AG09309 (cell line): Measurements from ENCODE around the gene GPS1.

Source experiments
- DNase-seq: peaks from one replicate; pipeline ENCODE4 v3.0.0-alpha.2; 2010; ENCODE audit warnings: low read depth
- H3K4me3 ChIP-seq: 2 replicates; pipeline ENCODE4 v1.5.1; 2011; ENCODE audit warnings: mild to moderate bottlenecking, low read depth, low read length, moderate library complexity; ENCODE audit not compliant: control insufficient read depth
- TF ChIP-seq, protein P1 (sequence below): IDR thresholded peaks from 2 replicates; pipeline ENCODE4 v1.5.1; 2011; ENCODE audit warnings: mild to moderate bottlenecking, low read depth, low read length, inconsistent platforms; ENCODE audit not compliant: insufficient read depth, control insufficient read depth; ENCODE audit errors: missing control alignments

Gene GPS1

DNA sequence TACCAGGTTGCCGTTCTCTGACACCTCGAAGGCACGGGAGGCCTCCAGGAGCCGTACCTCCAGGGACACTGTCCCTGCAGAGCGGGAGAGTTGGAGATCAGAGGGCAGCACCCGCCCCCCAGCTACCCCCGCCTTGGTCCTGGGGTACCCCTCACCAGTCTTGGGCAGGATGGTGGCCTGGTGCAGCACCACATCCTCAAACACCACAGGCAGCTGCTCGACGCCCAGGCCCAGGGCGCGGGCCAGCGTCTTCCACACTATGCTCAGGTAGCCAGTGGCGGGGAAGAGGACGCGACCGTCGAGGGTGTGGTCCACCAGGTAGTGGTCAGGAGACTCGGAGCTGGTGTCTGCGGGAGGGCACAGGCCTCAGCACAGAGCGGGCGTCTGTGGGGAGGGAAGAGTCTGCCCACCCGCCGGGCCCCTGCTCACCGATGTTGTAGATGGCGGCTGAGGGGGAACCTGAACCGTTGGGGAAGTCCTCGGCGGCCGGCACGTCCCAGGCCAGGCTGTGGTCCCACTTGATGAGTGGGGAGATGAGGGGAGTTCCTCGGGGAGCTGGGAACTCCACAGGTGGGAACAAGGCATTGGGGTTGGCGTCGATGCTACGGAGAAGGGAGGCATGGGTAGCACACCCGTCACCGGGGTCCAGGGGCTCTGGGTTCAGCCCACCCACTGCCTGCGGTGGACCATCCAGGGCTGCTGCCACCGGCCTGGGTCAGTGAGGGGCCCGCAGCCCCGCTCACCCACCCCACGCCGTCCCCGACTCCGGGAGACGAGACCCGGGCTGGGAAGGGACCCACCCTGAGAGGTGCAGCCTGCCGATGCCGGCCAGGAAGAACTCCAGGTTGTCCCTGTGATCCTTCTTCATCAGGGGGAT lies 36.5 kb downstream of the GPS1 start:
- TF ChIP-seq, protein P1, sequence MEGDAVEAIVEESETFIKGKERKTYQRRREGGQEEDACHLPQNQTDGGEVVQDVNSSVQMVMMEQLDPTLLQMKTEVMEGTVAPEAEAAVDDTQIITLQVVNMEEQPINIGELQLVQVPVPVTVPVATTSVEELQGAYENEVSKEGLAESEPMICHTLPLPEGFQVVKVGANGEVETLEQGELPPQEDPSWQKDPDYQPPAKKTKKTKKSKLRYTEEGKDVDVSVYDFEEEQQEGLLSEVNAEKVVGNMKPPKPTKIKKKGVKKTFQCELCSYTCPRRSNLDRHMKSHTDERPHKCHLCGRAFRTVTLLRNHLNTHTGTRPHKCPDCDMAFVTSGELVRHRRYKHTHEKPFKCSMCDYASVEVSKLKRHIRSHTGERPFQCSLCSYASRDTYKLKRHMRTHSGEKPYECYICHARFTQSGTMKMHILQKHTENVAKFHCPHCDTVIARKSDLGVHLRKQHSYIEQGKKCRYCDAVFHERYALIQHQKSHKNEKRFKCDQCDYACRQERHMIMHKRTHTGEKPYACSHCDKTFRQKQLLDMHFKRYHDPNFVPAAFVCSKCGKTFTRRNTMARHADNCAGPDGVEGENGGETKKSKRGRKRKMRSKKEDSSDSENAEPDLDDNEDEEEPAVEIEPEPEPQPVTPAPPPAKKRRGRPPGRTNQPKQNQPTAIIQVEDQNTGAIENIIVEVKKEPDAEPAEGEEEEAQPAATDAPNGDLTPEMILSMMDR = no peak

DNA sequence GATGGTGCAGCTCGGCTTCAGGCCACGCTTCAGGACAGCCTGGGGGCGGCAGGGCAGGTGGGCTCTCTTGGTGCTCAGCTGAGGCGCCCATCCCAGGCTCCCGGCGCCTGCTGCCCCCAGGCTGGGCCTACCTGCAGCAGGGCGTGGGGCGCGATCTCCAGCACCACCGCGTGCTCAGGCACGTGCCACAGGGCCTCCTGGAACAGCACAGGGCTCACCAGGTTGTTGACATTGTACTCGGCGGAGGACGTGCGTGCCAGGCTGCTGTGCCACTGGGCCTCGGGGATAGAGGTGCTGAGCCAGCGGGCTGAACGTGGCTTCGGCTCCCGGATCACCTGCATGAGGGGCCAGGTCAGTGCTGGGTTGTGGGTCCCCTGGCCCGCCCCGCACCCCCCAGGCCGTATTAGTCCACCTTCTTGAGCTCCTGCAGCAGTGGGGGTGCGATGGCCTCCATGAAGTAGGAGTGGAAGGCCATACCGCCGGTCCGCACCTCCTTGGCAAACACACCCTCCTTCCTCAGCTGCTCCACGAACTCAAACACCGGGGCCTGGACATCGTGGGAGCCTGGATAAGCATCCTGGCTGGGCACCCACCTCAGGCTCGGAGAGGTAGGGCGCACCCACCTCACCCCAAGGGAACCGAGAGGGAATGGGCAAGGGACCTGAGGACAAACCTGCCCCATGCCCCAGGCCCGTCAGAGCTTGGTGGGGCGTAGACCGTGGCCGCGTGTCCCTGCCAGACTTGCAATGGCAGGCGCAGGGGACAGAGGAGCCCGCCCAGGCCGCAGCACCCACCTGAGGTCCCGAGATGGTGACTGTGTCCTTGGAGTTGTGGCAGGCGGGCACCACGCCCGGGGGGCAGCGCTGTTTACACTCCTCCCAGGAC lies 37.4 kb downstream of the GPS1 start:
- no peak overlapping the region for H3K4me3 ChIP-seq
- TF ChIP-seq, protein P1 = no peak
- no peak for DNase-seq

More for the DNA sequence above, 36.5 kb downstream of the GPS1 start:
- no peak for DNase-seq
- H3K4me3 ChIP-seq = no peak overlapping the region

DNA sequence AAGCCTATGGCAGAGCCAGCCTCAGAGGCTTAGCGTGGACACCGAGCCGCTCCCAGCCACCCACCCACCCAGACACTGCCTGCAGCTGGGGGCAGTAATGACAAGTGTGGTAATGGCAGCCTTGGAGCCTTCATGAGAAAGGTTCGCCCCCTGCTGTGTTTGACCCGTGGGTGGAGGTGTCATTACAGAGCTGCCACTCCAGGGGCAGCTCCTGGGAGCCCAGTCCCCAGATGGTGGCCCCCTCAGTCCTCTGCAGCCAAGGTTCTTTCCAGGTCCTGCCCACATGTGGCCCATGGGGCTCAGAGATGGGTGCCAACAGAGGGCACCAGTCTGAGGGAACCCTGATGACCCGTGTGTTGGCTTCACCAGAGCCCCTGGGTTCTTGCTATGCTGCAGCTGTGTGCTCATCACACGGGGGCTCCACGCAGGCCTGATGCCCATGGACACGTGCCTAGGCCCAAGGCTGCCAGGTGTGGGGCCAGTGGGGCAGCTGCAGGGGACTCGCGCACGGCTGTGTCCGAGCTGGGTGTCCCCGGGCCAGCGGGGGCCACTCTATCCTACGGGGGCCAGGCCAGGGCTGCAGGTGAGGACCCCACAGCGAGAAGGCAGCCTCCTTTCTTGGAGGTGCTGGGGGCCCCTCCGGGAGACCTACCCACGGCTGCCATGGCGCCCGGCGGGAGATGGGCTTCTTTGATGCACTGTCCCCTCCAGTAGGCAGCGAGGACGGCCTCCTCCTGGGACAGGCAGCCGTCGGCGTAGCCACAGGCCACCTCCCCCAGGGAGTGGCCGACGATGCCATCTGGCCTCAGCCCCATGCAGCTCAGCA lies 38.2 kb downstream of the GPS1 start:
- no peak for DNase-seq
- H3K4me3 ChIP-seq = no peak overlapping the region
- TF ChIP-seq, protein P1 = no peak

DNA sequence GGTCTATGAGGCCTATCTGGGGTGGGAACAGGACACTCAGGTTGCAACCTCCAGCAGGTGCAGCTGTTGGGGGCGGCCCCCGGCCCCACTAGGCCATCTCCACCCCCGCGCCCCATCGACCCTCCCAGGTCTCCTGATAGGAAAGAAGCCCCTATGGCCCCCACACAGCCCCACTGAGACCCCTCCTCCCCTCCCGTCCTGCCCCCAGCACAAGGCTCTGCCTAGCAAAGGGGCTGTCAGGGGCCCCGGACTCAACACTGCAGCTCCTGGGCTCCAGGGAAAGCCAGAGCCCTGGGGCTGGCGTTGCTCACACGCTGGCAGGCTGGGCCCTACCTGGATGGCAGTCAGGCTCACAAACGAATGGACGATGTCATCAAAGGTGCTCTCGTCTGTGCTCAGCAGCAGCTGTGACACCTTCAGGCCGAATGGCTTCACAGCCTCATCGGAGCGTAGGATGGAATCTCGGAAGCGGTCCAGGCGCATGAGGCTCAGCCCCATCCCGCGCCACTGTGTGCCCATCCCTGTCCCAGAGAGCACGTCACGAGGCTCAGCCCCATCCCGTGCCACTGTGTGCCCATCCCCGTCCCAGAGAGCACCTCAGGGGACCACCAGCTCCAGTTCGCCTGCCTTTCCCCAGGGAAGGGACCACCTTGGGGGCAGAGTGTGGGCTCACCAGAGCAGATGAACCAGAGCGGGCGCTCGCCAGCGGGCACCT lies 39.0 kb downstream of the GPS1 start:
- no peak overlapping the region for H3K4me3 ChIP-seq
- DNase-seq = no peak
- TF ChIP-seq, protein P1 = no peak

DNA sequence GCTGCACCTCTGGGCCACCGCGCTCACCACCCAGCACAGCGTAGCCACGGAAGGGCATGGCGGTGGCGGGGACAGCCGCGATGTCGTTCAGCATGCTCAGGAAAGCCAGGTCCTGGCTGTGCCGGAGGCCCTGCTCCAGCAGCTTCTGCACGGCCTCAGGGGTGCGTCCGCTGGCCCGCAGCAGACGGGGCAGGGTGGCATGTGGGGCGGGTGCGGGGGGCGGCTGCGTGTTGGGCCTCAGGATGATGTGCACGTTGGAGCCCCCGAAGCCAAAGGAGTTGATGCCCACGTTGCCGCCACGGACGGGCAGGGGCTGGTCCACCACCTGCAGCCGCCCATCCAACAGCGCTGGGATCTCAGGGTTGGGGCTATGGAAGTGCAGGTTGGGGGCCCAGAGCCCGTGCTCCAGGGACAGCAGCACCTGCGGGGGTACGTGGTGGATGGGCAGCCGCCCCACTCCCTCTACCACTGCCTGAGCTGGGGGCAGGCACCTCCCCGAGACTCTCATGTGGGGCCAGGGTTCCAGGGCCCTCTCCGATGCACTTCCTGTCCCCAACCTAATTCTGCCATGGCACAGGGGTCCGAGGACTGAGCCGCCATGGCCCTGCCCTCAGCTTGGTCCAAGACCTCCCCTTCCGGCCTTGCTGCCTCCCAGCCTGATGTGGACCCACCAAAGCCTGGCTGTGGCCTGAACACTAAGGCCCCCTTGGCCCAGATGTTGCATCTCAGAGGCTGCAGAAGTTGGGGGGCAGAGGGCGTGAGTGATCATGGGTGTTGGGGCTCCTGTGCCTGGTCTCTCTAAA lies 39.8 kb downstream of the GPS1 start:
- no peak for DNase-seq
- TF ChIP-seq, protein P1 = no peak
- no peak overlapping the region for H3K4me3 ChIP-seq
